HG03097 (cell line): Measurements from ENCODE around the gene SPOP.
"Not testable (repeated sequence)": the region's sequence is repeated elsewhere in the genome, so short reads cannot be mapped to it uniquely, and the experiment has no call there.

ENCODE experiments used
- ATAC-seq: cut with Tn5 transposase; IDR thresholded peaks from one replicate; pipeline ENCODE4 v1.9.1; 2021; ENCODE audit not compliant: unreplicated experiment, low FRiP score

Gene SPOP

GRCh38 chr17:49677933-49678847, at the start of gene SPOP:
Gene SPOP, minus strand, starts transcription at chr17:49678097. Its CDS starts 55,287 bp downstream, at chr17:49622810.
- peak; percentile 75 for ATAC-seq

DNA sequence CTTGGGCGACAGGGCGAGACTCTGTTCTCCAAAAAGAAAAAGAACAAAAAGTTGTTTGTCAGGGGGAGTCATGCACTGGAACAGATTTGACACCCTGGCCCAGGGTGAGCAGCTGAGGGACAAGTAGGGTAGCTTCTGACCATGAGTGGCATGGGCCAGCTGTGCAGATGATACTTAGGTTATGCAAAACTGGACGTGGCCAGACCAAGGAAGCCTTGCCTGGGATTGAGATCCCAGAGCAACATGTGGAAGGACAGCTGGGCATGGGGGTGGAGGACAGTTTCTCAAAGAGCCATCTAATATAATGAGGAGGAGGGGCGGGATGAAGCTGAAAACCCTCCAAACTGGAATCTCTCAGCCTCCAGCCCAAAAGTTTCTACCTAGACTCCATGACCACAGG, 49.5 kb upstream of the SPOP start:
- no peak for ATAC-seq

- ATAC-seq = no peak
These were observed 47.7 kb upstream of the SPOP start for GRCh38 chr17:49725452-49726130.

- ATAC-seq = not testable (repeated sequence)
These were observed 46.7 kb upstream of the SPOP start for GRCh38 chr17:49724552-49724951.

- ATAC-seq = no peak
These were observed 45.5 kb upstream of the SPOP start for GRCh38 chr17:49723423-49723822.

- no peak for ATAC-seq
These were observed 44.2 kb upstream of the SPOP start for GRCh38 chr17:49722066-49722465.

DNA sequence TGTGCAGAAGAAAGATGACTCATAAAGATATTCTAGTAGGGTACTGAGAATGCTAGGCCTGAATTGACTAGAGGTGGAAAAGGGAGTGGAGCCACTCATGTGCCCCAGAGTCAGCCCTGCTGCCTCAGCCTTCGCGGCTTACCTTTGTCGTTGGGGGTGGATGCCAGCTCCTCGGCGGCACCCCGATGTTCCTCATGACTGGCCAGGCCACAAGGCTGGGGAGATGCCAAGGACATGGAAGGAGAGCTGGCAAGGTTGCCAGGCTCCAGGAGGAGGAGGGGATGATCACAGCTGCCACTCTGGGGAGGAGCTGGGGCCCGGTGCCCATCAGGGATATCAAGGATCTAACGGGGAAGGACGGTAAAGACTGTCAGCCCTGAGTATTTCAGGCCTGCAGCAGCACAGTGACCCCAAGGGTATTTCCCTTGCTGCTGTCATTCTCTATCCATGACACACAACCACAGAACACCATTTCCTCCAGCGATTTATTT, 39.5 kb upstream of the SPOP start:
- ATAC-seq = no peak

DNA sequence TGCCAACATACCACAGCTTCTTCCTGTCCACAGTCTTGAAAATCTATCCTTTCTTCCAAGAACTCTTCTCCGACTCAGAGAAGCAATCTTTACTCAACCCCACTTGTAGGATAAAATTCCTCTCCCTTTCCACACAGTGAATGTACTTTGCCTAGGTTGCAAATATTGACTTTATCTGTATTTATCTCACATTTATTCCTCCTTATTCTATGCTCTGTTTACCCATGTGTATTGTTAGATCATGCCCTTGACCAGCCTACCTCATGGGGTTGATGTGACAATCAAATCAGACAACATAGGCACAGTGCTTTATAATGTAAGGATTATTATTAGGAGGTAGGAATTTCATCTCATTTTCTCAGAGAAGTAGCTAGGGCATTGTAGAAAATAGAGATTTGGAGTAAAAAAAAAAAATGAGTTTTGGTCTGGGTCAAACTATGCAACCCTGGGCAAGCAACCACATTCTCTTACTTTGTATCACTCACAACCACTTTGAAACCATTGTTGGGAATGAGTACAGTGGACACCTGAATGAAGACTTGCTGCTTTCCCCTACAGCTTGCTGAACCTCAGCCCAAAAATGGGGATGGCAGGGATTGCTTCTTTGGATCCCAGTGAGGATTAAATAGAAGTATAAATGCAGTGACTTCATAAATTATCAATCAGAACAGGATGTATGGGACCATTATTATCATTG, 38.9 kb upstream of the SPOP start:
- no peak for ATAC-seq

DNA sequence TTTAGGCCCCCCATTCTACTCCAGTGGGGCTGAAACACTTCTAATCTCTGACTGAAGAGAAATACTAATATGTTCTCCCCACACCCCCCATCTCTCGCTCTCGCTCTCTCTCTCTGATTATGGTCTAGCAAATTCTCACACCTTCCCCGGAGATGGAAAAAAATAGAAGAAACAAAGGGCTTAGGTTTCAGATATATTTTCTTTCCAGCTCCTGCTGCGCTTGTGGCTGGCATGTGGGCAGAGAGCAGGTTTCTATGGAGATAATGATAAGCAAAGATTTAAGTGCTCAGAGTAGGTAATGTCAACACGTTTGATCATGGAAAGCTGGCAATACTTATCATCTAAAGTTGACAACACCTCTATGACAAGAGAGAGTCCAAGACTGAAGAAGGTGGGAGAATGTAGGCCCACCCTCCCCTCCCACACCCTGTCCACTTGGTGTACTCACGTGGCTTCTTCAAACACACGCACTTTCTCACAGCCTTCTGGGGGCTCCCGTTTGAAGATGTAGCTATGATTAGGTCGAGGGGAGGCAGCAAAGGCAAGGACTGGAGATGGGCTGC, 37.9 kb upstream of the SPOP start:
- ATAC-seq = no peak

DNA sequence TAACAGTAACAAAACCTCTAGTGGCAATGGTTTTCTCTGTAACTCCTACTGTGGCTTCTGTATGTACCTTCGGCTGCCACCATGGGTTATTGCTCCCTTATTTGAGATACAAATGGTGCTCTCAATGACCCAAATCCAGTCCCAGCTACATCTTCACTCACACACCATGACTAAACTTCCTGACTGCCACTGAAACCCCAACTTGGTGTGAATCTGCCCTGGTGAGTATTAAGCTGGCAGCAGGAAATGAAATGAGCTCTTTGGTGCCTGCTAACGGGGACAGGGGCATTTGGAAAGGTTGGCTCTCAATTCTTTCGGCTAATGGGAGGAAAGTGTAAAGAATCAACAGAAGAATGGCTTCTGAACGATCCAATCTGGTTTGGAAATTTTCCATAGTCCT, 37.3 kb upstream of the SPOP start:
- no peak for ATAC-seq

DNA sequence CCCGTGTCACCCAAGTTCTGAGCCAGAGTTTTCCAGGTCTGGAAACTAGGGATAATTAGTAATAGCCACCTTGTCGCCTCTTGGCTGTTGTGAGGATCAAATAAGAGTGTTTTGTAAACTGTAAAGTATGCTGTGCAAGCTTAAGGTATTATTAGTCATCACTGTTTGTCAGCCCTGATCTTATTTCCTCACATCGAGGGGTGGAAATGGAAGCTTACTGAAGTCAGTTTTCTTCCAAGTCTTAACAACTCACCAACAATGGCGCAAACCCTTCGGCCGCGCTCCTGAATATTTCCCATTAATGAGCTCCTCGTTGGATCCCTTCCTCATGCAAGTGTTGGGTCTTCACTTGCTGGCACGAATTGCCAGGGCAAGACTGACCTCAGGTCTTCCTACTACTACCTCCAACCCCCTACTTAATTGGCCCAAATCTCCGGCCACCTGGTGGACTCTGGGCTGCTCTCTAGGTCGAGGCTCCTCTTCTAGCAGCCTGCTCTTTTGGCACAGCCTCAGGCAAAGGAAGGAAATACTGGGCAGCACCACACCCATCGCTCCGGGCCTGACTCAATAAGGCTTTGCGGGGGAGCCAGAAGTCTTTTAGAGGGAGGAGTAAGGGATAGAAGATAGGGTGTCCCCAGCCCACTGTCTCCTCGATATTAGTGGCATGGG, 30.8 kb upstream of the SPOP start:
- ATAC-seq = no peak

DNA sequence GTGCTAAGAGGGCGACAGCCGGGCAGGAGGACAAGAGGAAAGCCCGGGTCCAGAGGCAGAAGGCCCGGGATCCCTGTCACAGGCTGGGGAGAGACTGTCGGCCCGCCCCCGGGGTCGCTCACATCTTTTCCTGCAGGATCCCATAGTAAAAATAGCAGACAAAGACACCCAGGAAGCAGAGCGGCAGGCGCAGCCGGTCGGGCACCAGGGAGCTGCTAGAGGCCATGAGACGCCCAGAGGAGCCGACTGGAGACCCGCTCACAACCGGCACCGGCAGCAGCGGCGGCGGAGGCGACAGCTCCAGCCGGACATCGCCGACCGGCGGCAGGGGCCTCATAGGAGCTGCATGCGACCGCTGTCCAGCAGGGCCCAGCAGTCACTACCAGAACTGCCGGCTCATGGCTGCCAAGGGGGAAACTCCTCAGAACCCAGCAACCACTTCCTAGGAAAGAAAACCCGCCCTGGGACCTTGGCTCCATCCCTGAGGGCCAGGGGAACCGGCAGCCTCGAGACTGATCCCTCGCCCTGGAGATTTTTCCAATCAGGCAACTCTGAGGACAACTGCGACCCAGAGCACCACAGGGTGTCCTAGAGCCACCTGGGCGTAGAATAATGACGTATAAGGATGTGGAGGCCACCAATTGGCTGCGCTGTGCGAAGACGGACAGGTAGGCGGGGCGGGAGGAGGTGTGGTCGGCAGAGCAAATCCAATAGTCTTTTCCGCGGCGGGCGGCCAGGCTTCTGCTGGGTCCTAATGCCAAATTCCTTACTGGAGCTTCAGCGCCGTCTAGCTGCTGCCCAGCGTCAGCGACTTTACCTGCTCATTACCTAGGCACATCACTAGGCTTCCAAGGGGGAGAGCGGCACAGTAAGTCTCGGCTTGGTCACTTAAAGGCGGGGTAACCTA, 30.0 kb upstream of the SPOP start, which contains the start of gene SLC35B1:
Gene SLC35B1, minus strand, starts transcription at position 357 of the 907 bp plus-strand sequence. Its CDS starts 131 bp downstream, at position 226.
- ATAC-seq = peak; percentile 82

- ATAC-seq = no peak
These were observed 29.3 kb upstream of the SPOP start for GRCh38 chr17:49707246-49707607.

- ATAC-seq = no peak
These were observed 27.4 kb upstream of the SPOP start for GRCh38 chr17:49705254-49705653.

- ATAC-seq = no peak
These were observed 25.8 kb upstream of the SPOP start for GRCh38 chr17:49703557-49704277.

DNA sequence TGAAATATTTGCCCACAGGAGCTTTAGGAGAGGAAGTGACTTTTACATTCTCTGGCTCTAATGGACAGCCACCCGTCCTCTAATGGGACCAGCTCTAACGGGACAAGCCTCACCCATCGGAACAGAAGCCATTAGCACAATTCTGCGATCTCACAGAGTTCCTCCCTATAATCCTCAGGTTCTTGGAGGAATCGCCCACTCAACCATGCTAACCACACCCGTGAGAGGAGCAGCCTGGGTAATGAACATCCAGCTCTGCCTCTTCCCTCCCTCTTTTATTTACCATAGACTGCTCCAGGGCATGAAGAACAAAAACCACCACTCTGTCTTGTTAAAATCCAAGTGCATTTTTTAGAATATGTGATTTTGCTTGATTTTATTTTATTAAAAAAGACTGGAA, 23.1 kb upstream of the SPOP start:
- no peak for ATAC-seq

GRCh38 chr17:49699966-49700575, 22.2 kb upstream of the SPOP start:
- no peak for ATAC-seq

- no peak for ATAC-seq
These were observed 20.1 kb upstream of the SPOP start for GRCh38 chr17:49698005-49698404.
